GM04504 (cell line): ENCODE data around the gene NDUFA7.
"Not testable (repeated sequence)": the region's sequence is repeated elsewhere in the genome, so short reads cannot be mapped to it uniquely, and the experiment has no call there.

ENCODE experiments used
- DNase-seq: peaks from one replicate; pipeline ENCODE4 v3.0.0-alpha.2; 2012; ENCODE audit warnings: low read depth

The NDUFA7 gene

DNA sequence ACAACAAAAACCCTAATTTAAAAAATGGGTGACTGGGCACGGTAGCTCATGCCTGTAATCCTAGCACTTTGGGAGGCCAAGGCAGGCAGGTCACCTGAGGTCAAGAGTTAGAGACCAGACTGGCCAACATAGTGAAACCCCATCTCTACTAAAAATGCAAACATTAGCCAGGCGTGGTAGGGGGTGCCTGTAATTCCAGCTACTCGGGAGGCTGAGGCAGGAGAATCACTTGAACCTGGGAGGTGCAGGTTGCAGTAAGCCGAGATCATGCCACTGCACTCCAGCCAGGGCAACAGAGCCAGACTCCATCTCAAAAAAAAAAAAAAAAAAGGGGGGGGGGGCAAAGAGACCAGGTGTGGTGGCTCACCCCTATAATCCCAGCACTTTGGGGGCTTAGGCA is 56.9 kb downstream of the NDUFA7 start:
- DNase-seq: not testable (repeated sequence)

DNA sequence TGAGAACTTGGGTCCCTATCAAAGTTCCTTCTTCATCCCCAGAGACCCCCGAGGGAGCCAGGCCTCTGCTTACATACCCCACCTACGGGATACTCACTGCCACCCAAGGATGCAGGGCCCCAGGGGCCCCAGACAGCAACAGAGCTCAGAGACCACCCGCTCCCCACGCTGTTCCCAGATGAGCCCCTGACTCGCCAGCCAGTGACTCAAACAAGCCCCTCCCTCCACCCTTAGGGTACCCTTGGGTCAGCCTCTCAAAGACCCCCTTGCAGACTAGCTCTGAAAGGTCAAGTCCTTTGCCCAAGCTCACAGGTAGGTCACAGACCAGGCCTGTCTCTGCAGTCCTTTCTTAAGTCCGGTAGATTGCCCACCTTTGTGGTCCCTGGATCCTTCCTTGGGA is 58.7 kb downstream of the NDUFA7 start:
- no peak for DNase-seq

DNA sequence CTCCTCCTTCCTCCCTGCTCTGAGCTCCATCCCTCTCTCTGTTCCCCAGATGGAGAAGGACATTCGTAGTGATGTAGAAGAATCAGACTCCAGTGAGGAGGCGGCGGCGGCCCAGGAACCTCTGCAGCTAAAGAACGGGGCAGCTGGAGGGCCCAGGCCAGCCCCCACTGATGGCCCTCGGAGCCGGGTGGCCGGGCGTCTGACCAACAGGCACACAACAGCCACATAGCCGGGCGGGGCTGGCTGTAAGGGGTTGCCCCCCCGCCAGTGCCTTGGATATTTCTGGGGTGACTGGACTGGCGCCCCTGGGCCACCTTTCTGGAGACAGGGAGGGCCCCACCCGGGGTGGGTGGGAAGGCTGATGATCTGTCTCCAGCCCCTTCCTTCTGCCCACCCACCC is 59.3 kb downstream of the NDUFA7 start:
- no peak for DNase-seq

DNA sequence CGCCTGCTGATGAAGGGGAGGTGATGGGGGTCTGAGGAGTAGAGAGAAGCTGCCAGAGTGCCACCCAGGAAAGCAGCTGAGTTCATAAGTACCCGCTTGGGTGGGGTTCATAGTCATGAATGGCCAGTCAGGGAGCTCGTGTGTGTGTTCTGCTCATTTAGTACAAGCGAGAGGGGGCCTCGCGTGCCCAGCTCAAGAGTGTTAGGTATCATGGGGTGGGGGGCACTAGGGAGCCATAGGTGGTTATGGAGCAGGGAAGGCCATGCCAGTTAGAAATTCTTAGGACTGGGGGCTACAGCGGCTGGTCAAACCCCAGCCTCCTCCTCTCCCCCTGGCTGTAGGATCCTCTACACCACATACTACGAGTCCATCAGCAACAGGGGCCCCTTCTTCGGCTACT is 59.8 kb downstream of the NDUFA7 start:
- no peak for DNase-seq
